PC-3 (cell line): ENCODE measurements around the gene DOC2B. TPM values are rescaled to one million over a fixed set of nuclear protein-coding genes. Genes with fewer than 3 reads are reported as not detected.
"Not testable (repeated sequence)": the region's sequence is repeated elsewhere in the genome, so short reads cannot be mapped to it uniquely, and the experiment has no call there.

Experiments used
- ATAC-seq: fragments of 200-7000 bp; cut with Tn5 transposase; 2 replicates; pipeline ENCODE4 v1.9.1; 2020; ENCODE audit warnings: mild to moderate bottlenecking, moderate library complexity
- BruUV-seq: library from RNA; stranded (reverse); fragments of 400-500 nt; replicated peaks from 2 replicates; lab custom pipeline; 2021; lab: Mats Ljungman, UMichigan
- CTCF ChIA-PET: fragments of 300-600 bp; sonication (Branson Sonifier 250); formaldehyde crosslinking; loops from one replicate; lab custom pipeline; 2022; ENCODE audit warnings: antibody characterized with exemption; lab: Charles Lee
- POLR2A ChIA-PET: fragments of 300-600 bp; sonication (Branson Sonifier 250); formaldehyde crosslinking; loops from one replicate; lab custom pipeline; 2022; ENCODE audit warnings: antibody characterized with exemption; ENCODE audit not compliant: unreplicated experiment; lab: Charles Lee
- DNase-seq: peaks from one replicate; pipeline ENCODE4 v3.0.0-alpha.2; 2015
- H2AFZ ChIP-seq: fragments of 300-600 bp; sonication (generic); 2 replicates; pipeline ENCODE4 v1.6.0; 2016; ENCODE audit warnings: antibody characterized with exemption, low read length
- H3F3A ChIP-seq: fragments of 300-600 bp; sonication (generic); one replicate; pipeline ENCODE4 v1.6.0; 2017; ENCODE audit warnings: antibody characterized with exemption, low read length, control low read depth, mild to moderate bottlenecking; ENCODE audit not compliant: unreplicated experiment
- H3K27ac ChIP-seq: fragments of 300-600 bp; sonication (generic); 2 replicates; pipeline ENCODE4 v1.5.1; 2016; ENCODE audit warnings: mild to moderate bottlenecking, low read length
- H3K27me3 ChIP-seq: fragments of 300-600 bp; sonication (generic); 2 replicates; pipeline ENCODE4 v1.6.1; 2016; ENCODE audit warnings: low read length, mixed read lengths
- H3K36me3 ChIP-seq: fragments of 300-600 bp; sonication (generic); 2 replicates; pipeline ENCODE4 v1.6.1; 2016; ENCODE audit warnings: low read depth, mixed run types, low read length, mixed read lengths
- H3K4me1 ChIP-seq: fragments of 300-600 bp; sonication (generic); 2 replicates; pipeline ENCODE4 v1.5.1; 2016; ENCODE audit warnings: low read length; ENCODE audit not compliant: insufficient read depth
- H3K4me2 ChIP-seq: fragments of 300-600 bp; sonication (generic); 2 replicates; pipeline ENCODE4 v1.6.0; 2016; ENCODE audit warnings: low read length
- H3K4me3 ChIP-seq: fragments of 300-600 bp; sonication (generic); 2 replicates; pipeline ENCODE4 v1.5.1; 2016; ENCODE audit warnings: mild to moderate bottlenecking, low read length, mixed read lengths
- H3K79me2 ChIP-seq: fragments of 300-600 bp; sonication (generic); 2 replicates; pipeline ENCODE4 v1.6.1; 2017; ENCODE audit warnings: low read length, mixed read lengths
- H3K9ac ChIP-seq: fragments of 300-600 bp; sonication (generic); 2 replicates; pipeline ENCODE4 v1.6.0; 2016; ENCODE audit warnings: mild to moderate bottlenecking, low read length
- H3K9me2 ChIP-seq: fragments of 300-600 bp; sonication (generic); replicated peaks from 2 replicates; pipeline ENCODE4 v1.6.1; 2016; ENCODE audit warnings: mixed run types, low read length, mixed read lengths
- H3K9me3 ChIP-seq: fragments of 300-600 bp; sonication (generic); 2 replicates; pipeline ENCODE4 v1.6.1; 2016; ENCODE audit warnings: low read length, mixed read lengths
- H4K20me1 ChIP-seq: fragments of 300-600 bp; sonication (generic); 2 replicates; pipeline ENCODE4 v1.6.1; 2016; ENCODE audit warnings: low read length, mixed read lengths
- CTCF ChIP-seq: fragments of 300-600 bp; sonication (generic); conservative IDR thresholded peaks from 2 replicates; pipeline ENCODE4 v1.5.1; 2017; ENCODE audit warnings: antibody characterized with exemption, low read depth, mild to moderate bottlenecking, low read length
- EZH2 ChIP-seq: fragments of 300-600 bp; sonication (generic); IDR thresholded peaks from one replicate; pipeline ENCODE4 v1.6.1; 2017; ENCODE audit warnings: antibody characterized with exemption, mild to moderate bottlenecking, low read length; ENCODE audit not compliant: unreplicated experiment
- EZH2phosphoT487 ChIP-seq: fragments of 300-600 bp; sonication (generic); IDR thresholded peaks from 2 replicates; pipeline ENCODE4 v1.6.1; 2018; ENCODE audit warnings: mild to moderate bottlenecking, antibody characterized with exemption, low read length, borderline replicate concordance
- intact Hi-C: fragments of 100-400 bp; cut with micrococcal nuclease; formaldehyde crosslinking; loops from 2 replicates; pipeline ENCODE4 v1.9.0; 2023
- total RNA-seq: library from RNA; depleted of rRNA; stranded (reverse); fragments of >200 nt; gene quantifications from 2 replicates; pipeline ENCODE4 v1.2.3, GENCODE V29; 2014

DOC2B gene
- total RNA-seq, 1 experiment from 2014 or later = 0.69 TPM

DNA sequence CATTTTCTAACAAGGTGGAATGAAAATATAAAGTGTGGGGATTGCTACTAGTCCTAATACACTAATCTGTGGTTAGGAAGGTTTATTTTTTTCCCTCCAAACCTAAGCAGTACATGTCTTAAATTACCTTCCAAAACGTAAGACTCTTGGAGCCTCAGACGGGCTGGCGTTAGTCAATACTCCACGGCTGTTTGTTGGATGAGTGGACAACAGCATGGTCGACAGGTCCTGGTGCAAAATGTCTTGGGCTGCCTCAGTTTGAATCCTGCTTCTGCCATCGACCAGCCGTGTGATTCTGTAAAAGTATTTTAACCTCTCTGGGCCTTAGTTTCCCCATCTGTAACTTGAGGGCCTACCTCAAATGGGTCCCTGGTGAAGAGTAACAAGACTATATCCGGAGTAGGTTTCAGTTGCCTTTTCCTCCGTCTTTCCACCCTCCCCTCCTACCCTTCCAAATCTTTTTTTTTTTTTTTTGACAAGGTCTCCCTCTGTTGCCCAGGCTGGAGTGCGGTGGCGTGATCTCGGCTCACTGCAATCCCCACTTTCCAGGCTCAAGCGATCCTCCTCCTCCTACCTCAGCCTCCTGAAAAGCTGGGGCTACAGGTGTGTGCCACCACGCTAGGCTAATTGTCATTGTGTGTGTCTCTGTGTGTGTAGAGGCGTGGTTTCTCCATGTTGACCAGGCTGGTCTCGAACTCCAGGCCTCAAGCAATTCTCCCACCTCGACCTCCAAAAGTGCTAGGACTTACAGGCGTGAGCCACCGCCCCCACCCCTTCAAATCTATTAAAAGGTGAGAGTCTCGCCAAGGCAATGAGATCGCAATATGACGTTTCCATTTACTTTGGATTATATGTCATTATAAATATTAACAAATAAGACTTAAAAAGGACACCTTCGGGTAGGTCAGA lies 38.3 kb downstream of the DOC2B start:
- no peak overlapping the region for H3K27ac ChIP-seq
- no peaks in the 10 kb centered on the region for H3K9me3 ChIP-seq
- peak overlapping the region; percentile 60 for H3K4me2 ChIP-seq
- H3K79me2 ChIP-seq = no peaks in the 10 kb centered on the region
- no peaks in the 10 kb centered on the region for H3K9me2 ChIP-seq
- ATAC-seq (no peak), DNase-seq (no peak)
- TF ChIP-seq EZH2 = no peak
- TF ChIP-seq CTCF = no peak
- no peak for TF ChIP-seq EZH2phosphoT487
- H4K20me1 ChIP-seq = no peaks in the 10 kb centered on the region
- ChIA-PET CTCF (no interaction called here), POLR2A (no interaction called here)
- H2AFZ ChIP-seq = peak overlapping the region; percentile 68
- no peak overlapping the region for H3K9ac ChIP-seq
- no TSS peak for BruUV-seq
- H3K36me3 ChIP-seq = no peaks in the 10 kb centered on the region
- H3F3A ChIP-seq = no peaks in the 10 kb centered on the region
- H3K27me3 ChIP-seq = no peaks in the 10 kb centered on the region
- peaks cover 3% of the 10 kb centered on the region; the same call in 1 of the 2 replicates for H3K4me1 ChIP-seq
- intact Hi-C loops = no loop called here
- H3K4me3 ChIP-seq = no peak overlapping the region

DNA sequence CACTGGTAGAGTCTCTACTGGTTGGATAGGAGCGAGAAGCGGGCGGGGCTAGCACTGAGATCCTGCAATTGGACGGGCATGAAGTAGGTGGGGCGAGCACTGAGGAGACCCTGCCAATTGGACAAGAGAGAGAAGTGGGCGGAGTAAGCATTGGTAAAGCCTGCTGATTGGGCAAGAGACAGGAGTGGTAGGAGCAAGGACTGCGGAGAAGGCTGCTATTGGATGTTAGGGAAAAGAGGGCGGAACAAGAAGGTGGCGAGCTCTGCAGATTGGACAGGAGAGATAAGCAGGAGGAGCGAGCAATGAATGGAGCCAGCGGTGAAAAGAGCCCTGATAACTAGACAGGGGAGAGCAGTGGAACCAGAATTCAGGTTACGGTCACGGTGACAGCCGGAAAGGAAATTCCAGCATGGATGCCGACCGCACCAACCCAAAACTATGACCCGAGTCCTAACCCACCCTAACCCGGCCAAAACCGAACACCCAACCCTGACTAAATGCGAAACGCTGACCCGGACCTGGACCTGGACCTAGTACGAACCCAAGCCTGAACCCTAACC lies 39.3 kb downstream of the DOC2B start:
- DNase-seq = peak; percentile 15

DNA sequence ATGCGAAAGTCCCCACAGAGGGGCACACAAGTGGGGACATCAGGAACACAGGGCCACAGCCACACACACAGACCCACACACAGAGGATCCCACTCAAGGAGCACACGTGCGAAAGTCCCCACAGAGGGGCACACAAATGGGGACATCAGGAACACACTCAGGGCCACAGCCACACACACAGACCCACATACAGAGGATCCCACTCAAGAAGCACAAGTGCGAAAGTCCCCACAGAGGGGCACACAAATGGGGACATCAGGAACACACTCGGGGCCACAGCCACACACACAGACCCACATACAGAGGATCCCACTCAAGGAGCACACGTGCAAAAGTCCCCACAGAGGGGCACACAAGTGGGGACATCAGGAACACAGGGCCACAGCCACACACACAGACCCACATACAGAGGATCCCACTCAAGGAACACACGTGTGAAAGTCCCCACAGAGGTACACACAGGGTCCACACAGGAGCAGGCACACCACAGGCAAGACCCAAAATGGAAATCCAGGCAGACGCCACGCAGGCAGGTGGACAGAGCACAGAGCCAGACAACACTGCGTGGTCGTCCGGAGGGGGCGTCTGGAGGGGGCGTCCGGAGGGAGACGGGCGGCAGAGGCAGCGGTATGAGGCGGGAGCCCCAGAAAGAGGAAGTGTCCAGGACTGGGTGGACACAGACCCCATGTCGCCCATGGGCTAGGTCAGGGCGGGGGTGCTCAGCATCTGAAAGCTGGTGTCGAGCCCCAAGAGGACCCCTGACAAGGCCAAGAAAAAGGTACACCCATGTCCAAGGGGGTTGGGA lies 41.8 kb downstream of the DOC2B start:
- H2AFZ ChIP-seq, ATAC-seq, H3K4me1 ChIP-seq, H3K79me2 ChIP-seq, H3K4me3 ChIP-seq, H3K27me3 ChIP-seq, H3F3A ChIP-seq, H3K36me3 ChIP-seq, H4K20me1 ChIP-seq, POLR2A ChIA-PET, H3K9me2 ChIP-seq, H3K4me2 ChIP-seq, intact Hi-C loops, H3K9me3 ChIP-seq, H3K27ac ChIP-seq, DNase-seq, BruUV-seq, CTCF ChIA-PET, H3K9ac ChIP-seq: not testable (repeated sequence)

More for the DNA sequence above, 39.3 kb downstream of the DOC2B start:
- intact Hi-C loops = no loop called here
- TF ChIP-seq CTCF (no peak), EZH2phosphoT487 (no peak), EZH2 (no peak)
- Histone ChIP-seq H3K36me3 (no peaks in the 10 kb centered on the region), H3K4me2 (no peak overlapping the region), H3K4me1 (peaks cover 3% of the 10 kb centered on the region; the same call in 1 of the 2 replicates), H3K9me2 (no peaks in the 10 kb centered on the region), H3K4me3 (no peak overlapping the region), H4K20me1 (no peaks in the 10 kb centered on the region), H3K27me3 (no peaks in the 10 kb centered on the region), H3K9me3 (no peaks in the 10 kb centered on the region), H2AFZ (no peak overlapping the region), H3K79me2 (no peaks in the 10 kb centered on the region), H3K9ac (no peak overlapping the region), H3F3A (no peaks in the 10 kb centered on the region), H3K27ac (no peak overlapping the region)
- CTCF ChIA-PET = no interaction called here
- ATAC-seq = no peak
- POLR2A ChIA-PET = no interaction called here
- BruUV-seq = no TSS peak

- H3K4me3 ChIP-seq, H3F3A ChIP-seq, H2AFZ ChIP-seq, H3K4me1 ChIP-seq, H3K9ac ChIP-seq, H3K36me3 ChIP-seq, H3K9me3 ChIP-seq, intact Hi-C loops, H3K4me2 ChIP-seq, DNase-seq, CTCF ChIA-PET, H3K27me3 ChIP-seq, ATAC-seq, BruUV-seq, H3K27ac ChIP-seq, H3K9me2 ChIP-seq, POLR2A ChIA-PET, H3K79me2 ChIP-seq, H4K20me1 ChIP-seq: not testable (repeated sequence)
These were observed 44.2 kb downstream of the DOC2B start, which contains the start of gene SCGB1C2 for GRCh38 chr17:137166-137807. TSS of gene SCGB1C2 (plus strand) at chr17:137569. CDS start at chr17:137591, 22 bp downstream.
